GM21528 (cell line): Measurements from ENCODE around the gene SLCO1B1.

Experiments
- ATAC-seq: cut with Tn5 transposase; IDR thresholded peaks from one replicate; pipeline ENCODE4 v1.9.1; 2021; ENCODE audit warnings: mild to moderate bottlenecking, moderate library complexity; ENCODE audit not compliant: unreplicated experiment, low FRiP score

The SLCO1B1 gene

GRCh38 chr12:21219206-21219605 lies 88.2 kb downstream of the SLCO1B1 start:
- no peak for ATAC-seq

GRCh38 chr12:21220266-21220665 lies 89.3 kb downstream of the SLCO1B1 start:
- ATAC-seq = no peak

- ATAC-seq = no peak
These were observed 90.1 kb downstream of the SLCO1B1 start for GRCh38 chr12:21221072-21221471.

GRCh38 chr12:21221778-21222177 lies 90.8 kb downstream of the SLCO1B1 start:
- no peak for ATAC-seq

GRCh38 chr12:21223930-21224329 lies 92.9 kb downstream of the SLCO1B1 start:
- no peak for ATAC-seq

GRCh38 chr12:21234395-21234794 lies 103.4 kb downstream of the SLCO1B1 start:
- ATAC-seq = no peak

GRCh38 chr12:21239866-21240265 lies 108.9 kb downstream of the SLCO1B1 start:
- no peak for ATAC-seq

GRCh38 chr12:21248679-21249078 lies 117.7 kb downstream of the SLCO1B1 start:
- ATAC-seq = no peak

- ATAC-seq = no peak
These were observed 121.1 kb downstream of the SLCO1B1 start for GRCh38 chr12:21252070-21252469.

GRCh38 chr12:21257172-21257571 lies 126.2 kb downstream of the SLCO1B1 start:
- no peak for ATAC-seq

GRCh38 chr12:21264232-21264631 lies 133.2 kb downstream of the SLCO1B1 start:
- ATAC-seq = no peak

- ATAC-seq = no peak
These were observed 134.9 kb downstream of the SLCO1B1 start for GRCh38 chr12:21265932-21266331.

GRCh38 chr12:21276826-21277225 lies 145.8 kb downstream of the SLCO1B1 start:
- ATAC-seq = no peak
